Activated CD4-positive, alpha-beta T cell treated with anti-CD3 and anti-CD28 coated beads, Interleukin-2, Interleukin-6, amounts not matched to agents 100 ng/mL and 50 ng/mL, durations not matched to agents 16 hours and 8 hours (primary cell): ENCODE results near the gene NECAB2.
A peak's percentile ranks its signal among the peaks of the same experiment; 100 is the strongest.

ENCODE experiments used
- DNase-seq: peaks from one replicate; pipeline ENCODE4 v3.0.0-alpha.2; 2020

NECAB2 gene

DNA sequence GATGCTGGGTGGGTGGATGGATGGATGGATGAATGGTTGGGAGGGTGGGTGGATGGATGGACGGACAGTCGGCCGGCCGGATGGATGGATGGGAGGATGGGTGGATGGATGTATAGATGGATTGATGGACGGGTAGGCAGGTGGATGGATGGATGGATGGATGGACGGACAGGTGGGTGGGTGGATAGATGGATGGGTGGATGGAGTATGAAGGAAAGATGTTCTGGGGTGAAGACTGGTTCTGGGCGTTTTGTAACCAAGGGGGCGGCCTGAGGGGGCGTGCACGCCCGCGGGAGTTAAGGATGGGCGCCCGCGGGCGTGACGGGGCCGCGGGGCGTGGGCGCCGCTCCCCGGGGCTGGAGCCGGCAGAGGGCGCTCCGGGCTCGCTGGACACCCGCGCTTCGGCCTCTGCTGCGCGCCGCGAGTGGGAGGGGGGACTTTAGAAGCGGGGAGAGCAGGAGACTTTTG, at the start of gene NECAB2:
Gene NECAB2, plus strand, starts transcription at position 407 of the 468 bp plus-strand sequence. CDS start 405 bp downstream, outside the sequence.
- DNase-seq = peak; percentile 25

DNA sequence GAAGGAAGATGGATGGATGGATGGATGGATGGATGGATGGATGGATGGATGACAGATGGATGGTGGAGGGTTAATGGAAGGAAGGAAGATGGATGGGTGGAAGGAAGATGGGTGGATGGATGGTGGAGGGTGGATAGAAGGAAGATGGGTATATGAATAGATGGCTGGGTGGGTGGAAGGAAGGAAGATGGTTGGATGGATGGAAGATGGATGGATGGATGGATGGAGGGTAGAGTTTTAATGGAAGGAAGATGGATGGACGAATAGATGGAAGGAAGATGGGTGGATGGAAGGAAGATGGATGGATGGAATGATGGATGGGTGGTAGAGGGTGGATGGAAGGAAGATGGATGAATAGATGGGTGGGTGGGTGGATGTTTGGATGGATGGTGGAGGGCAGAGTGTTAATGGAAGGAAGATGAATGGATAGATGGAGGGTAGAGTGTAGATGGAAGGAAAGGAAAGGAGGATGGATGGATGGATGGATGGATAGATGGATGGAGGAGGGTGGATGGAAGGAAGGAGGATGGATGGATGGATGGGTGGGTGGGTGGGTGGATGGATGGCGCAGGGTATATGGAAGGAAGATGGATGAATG, 47.1 kb upstream of the NECAB2 start:
- DNase-seq = no peak

DNA sequence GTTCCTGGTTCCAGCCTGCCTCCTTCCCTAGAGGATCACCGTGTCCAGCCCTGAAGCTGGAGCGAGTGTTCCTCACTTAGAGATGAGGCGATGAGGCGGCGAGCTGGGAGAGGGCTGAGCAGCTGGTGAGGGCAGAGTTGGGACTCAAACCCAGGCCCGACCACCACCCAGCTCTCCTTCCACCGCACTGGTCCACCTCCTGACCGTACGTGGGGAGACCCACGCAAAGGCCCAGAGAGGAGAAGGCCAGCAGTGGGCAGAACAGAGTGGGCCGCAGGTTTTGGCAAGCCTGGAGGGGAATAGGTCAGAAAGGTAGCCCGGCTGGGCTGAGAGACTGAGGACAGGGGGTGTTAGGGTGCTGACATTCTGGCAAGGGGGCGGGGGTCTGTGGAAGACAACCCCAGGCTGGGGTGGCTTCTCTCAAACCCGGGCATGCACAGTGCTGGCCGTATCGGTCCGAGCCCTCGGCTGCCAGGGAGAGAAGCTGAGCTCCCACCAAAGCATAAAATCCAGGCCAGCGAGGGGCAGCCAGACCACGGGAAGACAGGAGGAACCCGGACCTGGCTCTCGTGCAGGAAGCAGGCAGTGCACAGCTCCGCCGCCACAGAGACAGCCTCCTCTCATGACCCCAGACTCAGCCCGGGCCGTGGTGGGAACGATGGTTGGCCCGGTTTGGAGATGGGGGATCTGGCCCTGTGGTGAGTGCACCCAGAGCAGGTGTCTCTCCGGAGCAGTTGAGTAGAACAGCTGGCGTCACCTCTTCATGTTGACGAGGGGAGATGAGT, 44.3 kb upstream of the NECAB2 start:
- no peak for DNase-seq

DNA sequence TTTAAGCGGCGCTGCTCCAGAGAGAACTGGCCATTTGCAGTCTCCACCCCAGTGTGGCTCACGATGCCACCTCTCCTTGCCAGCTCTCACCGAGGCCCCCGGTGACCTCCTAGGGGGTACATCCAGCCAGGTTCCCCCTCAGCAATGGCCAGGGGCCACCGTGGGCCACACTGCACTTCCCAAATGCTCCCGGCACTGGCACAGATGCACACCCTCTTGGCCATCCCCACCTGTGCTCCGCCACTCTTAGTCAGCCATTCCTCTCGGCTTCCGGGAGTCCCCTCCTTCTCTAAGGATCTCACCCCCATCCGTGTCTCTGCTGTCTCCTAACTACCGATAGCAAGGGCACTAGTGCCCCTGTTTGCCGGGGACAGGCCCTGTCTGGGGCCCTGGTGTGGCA, 43.4 kb upstream of the NECAB2 start:
- DNase-seq = no peak

DNA sequence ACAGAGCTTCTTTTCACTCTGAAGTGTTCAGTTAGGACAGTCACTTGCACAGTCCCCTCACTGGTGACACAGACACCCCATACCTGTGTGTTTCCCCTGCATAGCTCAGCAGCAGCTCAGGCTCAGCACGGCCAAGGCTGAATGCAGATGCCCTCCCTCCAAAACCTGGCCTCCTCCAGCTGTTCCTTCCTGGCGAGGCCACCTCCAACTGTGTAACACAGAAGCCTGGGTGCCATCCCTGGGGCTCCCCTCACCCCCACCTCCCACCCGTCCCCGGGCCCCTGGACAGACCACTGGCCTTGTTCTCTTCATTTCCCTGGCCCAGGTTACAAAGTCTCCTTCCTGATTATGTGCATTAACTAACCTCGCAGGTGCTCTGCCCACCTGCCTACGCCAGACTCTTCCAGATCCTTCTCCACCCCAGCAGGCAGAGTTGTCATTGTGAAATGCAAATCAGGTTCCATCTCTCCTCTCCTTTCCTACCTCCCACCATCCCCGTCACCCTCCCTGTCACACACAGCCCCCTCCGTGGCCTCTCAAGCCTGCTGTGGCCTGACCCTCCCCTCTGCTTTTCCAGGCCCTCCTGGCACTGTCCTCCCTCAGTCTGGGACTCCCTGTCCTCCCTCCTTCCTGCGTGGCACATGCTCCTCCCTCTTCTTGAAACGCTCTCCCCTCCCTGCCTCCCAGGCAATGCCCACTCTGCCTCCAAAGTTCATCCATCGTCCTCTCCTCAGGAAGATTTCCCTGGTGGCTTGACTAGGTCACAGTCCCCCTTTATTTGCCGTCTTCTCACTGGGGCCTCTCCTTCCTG, 42.7 kb upstream of the NECAB2 start:
- DNase-seq = no peak

DNA sequence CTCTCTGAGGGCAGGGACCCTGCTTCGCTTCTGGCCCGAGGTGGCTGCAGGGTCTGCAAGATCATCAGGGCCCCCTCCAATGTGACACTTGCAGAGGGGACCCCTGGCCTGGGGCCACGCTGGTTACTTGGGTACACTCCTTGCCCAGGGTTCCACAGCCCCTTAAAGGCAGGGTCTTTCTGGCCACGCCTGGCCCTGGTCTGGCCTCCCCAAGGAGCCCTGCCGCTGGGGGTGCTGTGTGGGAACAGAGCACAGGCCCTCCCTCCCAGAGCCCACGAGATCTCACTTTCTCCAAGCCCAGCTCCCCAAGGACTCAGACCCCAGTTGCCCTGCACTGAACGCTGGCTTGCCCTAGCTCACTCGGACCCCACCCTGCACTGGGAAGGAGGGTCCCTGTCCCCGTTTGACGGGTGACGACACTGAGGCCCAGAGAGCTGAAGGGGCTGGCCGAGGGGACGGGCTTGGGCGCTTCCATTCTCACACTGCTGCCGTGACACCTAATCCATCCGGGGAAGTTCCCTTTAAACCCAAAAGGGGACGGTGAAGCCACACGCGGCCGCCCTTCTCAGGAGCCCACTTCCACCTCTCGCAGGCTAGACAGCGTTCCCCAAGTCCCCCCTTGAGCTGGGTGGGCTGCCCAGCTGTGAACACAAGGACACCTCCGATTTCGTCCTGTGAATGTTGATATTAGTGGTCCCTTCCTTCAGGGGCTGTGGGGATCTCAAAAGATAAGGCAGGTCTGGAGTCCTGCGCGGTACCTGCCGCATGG, 41.9 kb upstream of the NECAB2 start:
- no peak for DNase-seq

DNA sequence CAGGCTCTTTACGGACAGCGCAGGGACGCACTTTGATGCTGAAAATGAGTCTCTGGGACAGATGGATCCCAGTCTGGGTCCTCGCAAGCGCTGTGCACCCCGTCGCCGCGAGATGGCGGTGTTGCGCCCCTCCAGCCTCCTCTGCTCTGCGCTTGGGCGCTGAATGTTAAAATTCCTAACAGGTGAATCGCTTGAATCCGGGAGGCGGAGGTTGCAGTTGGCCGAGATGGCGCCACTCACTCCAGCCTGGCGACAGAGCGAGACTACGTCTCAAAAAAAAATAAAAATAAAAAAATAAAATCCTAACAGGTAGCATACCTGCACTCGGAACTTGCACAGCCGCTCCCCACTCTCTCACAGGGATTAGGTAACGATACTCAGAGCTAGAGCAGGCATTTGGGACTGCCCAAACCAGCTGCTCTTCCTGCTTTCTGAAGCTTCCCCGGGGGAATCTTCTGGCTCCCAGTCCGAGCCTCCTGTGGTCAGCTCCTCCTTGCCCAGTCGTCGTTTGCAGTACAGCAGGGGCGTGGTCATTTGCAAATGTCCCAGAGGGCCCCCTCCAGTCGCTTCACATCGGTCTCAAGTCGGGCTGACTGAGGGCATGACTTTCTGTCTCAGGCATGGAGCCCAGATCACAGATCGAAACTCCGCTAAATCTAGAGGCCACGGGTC, 41.2 kb upstream of the NECAB2 start:
- DNase-seq = peak; percentile 73

DNA sequence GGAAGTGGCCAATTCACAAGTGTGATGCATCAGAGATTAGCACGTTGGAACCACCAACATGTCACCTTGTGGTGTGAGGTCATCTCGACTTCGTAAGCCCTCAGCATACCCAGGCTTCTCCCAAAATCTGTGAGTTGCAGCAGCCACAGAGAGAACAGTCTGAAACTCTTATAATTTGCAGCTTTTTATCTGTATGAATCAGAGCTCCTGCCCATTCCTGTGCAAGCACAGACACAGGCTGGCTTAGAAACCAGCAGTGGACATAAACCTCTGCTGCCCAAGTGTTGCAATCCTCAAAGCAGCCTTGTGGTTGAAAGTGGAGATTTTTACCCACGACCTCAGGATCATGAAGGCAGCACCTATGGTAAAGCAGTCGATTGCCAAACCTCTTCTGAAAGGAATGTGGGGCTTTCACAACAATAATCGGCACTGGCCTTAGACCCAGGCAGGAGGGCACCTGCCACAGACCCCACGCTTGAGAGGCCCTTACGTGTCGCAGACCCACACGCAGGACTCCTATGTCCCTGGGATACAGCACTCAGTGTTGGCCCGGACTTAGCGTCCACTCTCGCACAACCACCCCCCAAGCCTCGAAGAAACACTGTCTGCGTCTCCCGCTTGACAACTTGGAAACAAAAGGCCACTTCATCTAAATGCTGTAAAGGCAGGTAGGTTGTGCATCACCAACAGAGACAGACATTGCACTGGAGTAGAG, 39.5 kb upstream of the NECAB2 start:
- no peak for DNase-seq

DNA sequence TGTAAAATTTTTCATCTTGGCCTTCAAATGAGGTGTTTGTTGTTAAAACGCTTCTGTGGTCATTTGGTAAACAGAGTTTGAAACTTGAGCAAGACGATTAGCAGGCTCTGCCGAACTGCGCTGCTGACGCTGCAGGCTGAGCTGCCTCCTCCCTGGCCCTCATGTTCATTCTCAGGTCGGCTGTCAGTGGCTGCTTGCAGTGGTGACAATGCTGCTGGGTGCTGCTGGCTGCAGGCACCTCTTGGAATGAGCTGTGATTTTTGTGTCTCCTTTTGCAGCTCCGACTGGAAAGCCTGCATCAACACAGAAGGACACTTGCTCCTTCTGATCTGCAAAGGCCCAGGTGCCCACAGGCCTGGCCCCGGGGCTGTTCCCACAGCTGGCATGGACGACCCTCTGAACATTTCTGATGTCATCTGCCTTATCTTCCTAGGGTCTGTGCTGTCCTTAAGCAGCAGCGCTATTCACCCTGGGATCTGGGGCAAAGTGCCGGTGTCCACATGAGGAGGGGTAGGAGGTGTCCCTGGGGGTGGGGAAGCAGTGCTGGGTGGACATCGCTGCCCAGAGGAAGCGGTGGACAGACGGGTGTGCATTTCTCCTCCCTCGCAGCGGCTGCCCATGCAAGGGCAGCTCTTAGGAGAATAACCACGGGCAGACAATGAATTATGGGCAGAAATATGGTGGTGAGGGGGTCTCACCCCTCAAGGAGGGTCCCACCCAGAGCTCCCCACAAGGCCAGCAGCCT, 38.1 kb upstream of the NECAB2 start:
- DNase-seq = no peak

DNA sequence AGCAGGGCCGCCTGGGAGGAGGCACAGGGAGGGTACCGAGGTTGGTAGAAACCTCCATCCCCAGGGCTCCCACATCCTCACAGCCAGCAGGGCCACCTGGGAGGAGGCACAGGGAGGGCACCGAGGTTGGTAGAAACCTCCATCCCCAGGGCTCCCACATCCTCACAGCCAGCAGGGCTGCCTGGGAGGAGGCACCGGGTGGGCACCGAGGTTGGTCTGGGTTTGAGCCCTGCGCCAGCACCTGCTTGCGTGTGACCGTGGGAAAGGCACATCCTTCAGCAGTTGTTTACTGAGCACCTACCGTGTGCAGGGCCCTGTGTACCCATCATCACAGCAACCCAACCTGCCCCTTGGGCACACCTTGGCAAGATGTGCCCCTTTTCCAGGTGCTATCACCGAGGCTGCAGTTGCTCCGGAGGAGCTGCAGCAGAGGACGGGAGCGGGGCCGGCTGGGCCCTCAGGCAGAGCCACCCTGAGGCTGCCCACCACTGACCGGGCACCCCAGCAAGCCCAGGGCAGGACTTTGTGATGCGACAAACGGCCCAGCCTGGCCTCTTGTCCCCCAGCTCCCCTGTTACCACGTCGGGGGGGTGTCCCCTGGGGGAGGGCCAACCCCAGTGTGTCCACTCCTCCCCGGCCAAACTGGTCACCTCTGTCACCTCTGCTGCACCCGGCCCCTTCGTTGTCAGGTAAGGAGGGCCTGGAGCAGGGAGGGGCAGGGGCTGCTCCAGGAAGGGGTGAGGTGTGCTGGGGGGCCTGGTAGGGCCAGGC, 37.1 kb upstream of the NECAB2 start:
- no peak for DNase-seq

DNA sequence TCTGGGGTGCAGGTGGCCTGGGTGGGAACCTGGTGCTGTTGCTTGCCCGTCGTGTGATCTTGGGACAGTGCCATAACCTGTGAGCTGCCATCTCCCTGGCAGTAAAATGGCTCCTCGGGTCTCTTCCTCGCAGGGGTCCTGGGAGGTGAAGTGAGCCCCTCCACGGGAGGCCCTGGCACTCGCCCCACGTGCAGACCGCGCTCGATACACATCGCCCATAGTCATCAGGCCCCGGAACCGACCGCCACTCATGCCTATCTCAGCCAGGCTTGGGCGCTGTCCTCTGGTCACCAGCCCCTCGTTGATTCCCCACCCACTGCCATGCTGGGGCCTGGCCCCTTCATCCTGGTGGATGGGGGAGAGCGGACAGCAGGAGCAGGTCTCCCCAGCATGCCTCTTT, 36.5 kb upstream of the NECAB2 start:
- DNase-seq = no peak

DNA sequence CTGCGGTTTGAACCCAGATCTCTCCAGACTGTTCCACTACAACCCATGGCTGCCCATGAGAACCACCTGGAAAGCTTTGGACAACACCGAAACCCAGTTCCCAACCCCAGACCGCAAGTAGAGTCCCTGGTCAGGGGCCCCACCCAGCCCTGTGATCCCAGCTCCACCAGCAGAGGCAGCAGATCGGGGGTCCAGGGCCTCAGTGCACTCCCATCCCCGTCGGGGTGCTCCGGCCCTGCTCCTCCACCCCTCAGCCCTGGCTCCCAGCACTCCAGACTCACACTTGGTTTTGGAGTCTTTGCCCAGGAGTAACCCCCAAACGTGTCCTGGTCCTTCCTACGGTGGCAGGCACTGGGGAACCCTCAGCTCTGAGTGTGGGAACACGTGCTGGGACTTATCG, 35.7 kb upstream of the NECAB2 start:
- no peak for DNase-seq

DNA sequence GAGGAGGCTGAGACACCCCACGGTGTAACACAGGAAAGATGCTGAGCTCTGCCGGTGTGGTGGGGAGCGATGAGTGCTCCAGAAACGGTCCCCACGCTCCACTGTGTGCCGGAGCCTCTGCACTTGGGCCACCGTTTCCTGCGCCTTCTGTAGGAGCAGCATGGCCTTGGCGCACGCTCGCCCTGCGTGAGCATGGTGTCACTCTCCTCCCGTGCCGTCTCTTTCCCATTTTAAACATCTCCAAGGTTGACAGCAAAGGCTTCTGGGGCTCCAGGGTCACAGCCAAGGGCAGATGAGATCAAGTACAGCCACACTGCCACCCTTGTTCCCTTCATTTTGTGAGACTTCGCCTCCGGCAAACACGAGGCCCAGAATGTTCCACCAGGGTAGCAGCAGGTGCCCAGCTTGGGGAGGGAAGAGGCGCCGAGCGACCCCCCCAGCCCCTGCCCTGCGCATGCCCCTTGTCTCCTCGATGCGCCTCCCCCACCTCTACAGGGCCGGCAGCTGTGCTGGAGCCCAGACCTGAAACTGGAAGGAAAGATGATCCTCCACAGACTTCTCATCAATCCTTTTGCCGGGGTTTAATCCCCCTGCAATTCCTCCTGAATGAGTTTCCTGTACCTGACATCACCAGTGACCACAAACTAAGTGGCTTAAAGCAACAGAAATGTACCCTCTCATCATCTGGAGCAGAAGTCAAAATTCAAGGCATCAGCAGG, 34.9 kb upstream of the NECAB2 start:
- DNase-seq = no peak

DNA sequence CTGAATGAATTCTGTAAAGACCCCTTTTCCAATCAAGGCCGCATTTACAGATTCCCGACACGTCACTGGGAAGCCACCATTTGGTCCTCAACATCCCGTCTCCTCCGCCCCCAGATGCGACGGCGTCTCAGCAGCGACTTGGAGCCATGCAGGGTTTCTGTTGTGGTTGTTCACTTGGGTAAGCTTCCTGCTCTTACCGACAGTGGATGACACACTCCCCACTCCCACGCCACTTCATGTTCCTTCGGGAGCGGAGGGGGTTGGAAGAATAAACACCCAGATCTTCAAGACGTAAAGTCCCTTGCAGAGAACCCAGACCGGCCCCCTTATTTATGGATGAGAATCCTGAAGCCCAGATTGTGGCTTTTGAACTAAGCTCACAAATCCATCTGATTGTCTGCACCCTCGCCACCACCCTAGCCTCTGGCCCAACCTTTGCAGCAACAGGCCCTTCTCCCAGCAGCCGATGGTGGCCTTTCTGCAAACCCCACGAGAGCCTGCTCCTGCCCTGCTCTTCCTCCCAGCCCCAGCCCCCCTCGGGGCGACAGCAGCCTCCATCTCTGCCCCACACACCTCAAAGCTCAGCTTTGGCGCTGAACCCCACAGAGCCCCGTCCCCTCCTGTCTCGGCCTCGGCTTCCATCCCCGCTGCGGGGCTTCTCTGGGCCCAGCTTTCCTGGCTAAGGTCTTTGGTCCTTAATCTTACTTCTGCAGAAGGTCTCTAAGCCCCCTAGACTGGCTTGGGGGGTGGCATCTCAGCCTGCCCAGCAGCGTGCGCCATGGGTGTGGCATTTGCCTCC, 34.0 kb upstream of the NECAB2 start:
- DNase-seq = no peak

DNA sequence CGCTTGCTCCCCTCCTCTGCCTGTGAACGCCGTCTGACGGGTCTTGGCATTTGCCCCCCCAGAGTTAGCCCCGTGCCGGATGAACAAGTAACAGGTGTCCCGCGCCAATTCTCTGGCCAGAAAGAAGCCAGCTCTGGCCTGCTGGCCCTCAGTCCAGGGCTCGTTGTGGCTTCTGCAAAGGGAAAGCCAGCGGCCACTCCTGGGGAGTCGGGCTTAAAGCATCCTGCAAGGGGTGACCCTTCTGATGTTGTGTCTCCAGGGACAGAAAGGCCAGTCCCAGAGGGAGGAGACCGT, 33.4 kb upstream of the NECAB2 start:
- DNase-seq = no peak

DNA sequence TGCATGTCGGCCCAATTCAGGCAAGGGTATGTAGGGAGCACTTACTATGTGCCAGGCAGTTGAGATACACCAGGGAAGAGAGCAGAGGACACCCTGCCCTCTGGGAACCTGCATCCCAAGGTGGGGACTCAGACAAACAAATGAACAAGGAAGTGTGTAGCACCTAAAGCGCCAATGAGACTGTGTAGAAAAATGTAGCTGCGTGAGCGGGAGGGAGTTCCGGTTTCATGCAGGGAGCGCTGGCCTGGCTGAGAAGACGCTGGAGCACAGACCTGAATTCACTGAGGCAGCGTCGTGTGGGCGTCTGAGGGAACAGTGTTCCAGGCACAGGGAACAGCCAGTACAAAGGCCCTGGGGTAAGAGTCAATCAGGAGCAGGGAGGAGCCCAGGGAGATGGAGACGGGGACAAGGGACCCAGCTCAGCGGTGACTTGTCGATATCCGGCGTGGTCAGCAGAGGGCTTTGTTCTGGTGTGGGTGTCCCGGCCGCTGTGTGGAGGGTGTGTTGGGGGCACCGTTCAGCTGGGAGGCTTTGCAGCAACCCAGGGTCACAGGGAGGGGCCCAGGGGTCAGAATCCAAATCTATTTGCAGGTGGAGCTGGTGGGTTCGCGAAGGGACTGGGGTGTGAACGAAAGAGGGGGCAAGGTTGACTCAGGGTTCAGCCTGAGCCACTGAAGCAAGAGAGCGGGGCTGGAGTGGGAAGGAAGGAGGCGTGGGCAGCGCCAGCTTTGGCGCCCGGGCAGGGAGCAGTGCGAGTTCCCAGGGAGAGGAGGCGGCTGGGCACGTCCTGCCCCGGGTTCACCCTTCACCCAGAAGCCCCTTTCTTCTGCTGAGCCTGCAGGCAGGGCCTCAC, 32.8 kb upstream of the NECAB2 start:
- DNase-seq = no peak

DNA sequence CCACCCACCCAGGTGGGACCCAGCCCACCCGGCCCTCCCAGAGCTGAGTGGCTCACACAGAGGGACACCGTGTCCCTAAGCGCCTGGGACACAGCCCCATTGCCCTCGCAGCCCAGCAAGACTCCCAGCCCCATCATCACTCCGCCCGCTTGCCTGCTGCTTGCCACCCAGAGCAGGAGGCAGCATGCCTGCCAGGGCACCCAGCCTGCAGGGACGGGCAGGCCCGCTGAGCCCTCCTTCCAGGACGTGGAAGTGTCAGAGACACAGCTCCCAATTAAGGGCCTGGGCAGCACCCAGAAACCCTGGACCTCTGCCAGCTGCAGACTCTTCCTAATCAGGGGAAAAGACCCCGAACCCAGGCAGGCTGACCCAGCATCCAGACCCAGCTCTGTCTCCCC, 32.2 kb upstream of the NECAB2 start:
- DNase-seq = no peak
